Measurements from ENCODE around the gene ADH5.
"Not testable (repeated sequence)": the region's sequence is repeated elsewhere in the genome, so short reads cannot be mapped to it uniquely, and the experiment has no call there.

Gene ADH5

GRCh38 chr4:99121008-99121407 is 32.4 kb upstream of the ADH5 start:
- no peak overlapping the region for H3K4me3 ChIP-seq (ENCODE audit: low read depth, low read length)
- TF ChIP-seq CTCF (IDR thresholded peaks at IDR 0.05; ENCODE audit: borderline replicate concordance, insufficient read depth, low read depth, low read length): no peak

- no peak for TF ChIP-seq CTCF (IDR thresholded peaks at IDR 0.05; ENCODE audit: borderline replicate concordance, insufficient read depth, low read depth, low read length)
- H3K4me3 ChIP-seq (ENCODE audit: low read depth, low read length): no peak overlapping the region
These were observed 31.9 kb upstream of the ADH5 start for GRCh38 chr4:99120501-99120900.

GRCh38 chr4:99117876-99118693 is 29.5 kb upstream of the ADH5 start:
- H3K4me3 ChIP-seq (ENCODE audit: low read depth, low read length): no peak overlapping the region
- TF ChIP-seq CTCF (IDR thresholded peaks at IDR 0.05; ENCODE audit: borderline replicate concordance, insufficient read depth, low read depth, low read length): no peak

- not testable (repeated sequence) for H3K4me3 ChIP-seq (ENCODE audit: low read depth, low read length)
These were observed 28.7 kb upstream of the ADH5 start for GRCh38 chr4:99117122-99117841.

- not testable (repeated sequence) for H3K4me3 ChIP-seq (ENCODE audit: low read depth, low read length)
These were observed 20.7 kb upstream of the ADH5 start for GRCh38 chr4:99109286-99109685.

- H3K4me3 ChIP-seq (ENCODE audit: low read depth, low read length): no peak overlapping the region
- no peak for TF ChIP-seq CTCF (IDR thresholded peaks at IDR 0.05; ENCODE audit: borderline replicate concordance, insufficient read depth, low read depth, low read length)
These were observed 15.6 kb upstream of the ADH5 start for GRCh38 chr4:99104153-99104552.

GRCh38 chr4:99103166-99103565 is 14.6 kb upstream of the ADH5 start:
- TF ChIP-seq CTCF (IDR thresholded peaks at IDR 0.05; ENCODE audit: borderline replicate concordance, insufficient read depth, low read depth, low read length): no peak
- no peak overlapping the region for H3K4me3 ChIP-seq (ENCODE audit: low read depth, low read length)

GRCh38 chr4:99102634-99103033 is 14.0 kb upstream of the ADH5 start:
- H3K4me3 ChIP-seq (ENCODE audit: low read depth, low read length): no peak overlapping the region
- TF ChIP-seq CTCF (IDR thresholded peaks at IDR 0.05; ENCODE audit: borderline replicate concordance, insufficient read depth, low read depth, low read length): no peak

All from GM12875 (cell line).